ENCODE results near the gene SAMM50.

The SAMM50 gene

GRCh38 chr22:44029069-44029468 lies 73.8 kb downstream of the SAMM50 start:
- DNase-seq (ENCODE audit: low spot score) = no peak

GRCh38 chr22:44030051-44030701 lies 74.9 kb downstream of the SAMM50 start:
- DNase-seq (ENCODE audit: low spot score) = no peak

GRCh38 chr22:44030702-44031082 lies 75.5 kb downstream of the SAMM50 start:
- DNase-seq (ENCODE audit: low spot score) = no peak

DNA sequence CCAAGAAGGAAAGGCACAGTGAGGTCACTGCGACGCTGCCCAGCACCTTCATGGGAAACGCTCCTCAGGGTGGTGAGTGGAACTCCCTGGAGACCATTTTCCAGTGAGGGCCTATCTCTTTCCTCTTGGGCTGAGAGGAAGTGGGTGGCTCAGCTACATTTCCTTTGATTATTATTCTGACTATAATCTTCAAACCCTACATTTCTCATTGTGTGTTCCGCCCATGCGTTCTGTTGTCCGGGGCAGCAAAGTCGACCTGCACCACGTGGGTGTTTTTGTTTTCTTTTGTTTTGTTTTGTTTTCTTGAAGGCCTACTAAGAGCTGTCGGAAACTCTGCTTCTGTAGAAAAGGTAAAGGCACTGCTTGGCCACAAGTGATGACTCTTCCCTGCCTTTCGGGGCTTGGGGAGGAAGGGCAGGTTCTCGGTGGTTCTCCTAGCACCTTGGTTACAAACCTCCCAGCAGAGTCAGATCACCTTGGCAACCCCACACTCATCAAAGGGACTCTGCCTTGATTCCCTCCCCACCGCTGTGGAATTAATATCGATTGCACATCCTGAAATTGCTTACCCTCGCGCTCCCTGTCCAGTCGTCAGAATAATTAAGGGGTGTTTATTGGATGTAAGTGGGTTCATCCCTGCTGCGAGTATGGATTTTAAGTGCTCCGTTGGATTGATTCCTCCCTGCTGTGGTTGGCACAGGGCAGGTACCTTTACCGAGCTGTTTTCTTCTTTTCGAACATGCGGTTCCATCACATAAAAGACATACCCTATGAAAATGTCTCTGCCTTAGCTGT lies 76.1 kb downstream of the SAMM50 start:
- no peak for DNase-seq (ENCODE audit: low spot score)

DNA sequence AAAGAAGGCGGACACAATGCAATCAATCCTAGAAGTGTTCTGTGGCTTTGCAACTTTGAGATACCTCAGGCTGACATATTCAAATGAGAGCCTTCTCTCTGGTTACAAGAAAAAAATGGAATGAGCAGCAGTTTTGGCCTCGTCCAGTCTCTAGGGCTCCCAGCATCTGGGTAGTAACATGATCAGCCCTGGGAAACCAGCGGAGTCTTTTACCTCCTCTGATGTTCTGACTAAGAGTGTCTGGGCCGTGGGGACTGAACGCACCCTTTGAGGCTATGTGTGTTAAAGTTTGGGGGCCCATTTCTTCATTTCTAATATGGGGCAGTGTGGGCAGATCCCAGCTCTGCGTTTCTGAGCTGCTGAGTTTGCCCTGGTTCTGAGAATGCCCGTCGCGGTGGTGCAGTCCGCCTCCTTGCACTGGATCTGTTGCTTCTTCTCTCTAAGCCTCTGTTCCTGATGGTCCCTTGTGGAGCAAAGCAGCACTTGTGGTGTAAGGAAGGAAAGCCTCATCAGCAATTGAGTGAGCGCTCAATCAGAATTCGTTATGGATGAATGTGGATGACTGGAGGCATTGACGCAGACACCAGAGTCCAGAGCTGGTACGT lies 77.0 kb downstream of the SAMM50 start:
- no peak for DNase-seq (ENCODE audit: low spot score)

DNA sequence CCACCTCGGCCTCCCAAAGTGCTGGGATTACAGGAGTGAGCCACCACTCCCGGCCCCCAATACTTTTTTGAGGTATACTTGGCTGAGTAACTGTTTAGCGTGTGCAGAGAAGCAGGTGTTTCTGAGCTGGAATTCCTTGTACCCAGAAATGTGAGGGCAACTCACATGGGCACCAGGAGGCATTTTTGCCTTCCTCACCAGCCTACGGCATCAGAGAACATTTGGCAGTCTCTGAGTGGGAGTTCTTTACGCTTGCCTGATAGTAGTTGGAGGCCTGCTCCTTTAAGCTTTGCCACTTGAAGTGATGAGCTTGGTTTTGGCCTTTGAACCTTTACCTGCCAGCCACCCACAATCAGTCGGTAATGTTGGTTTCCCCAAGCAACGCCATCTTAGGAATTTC lies 78.0 kb downstream of the SAMM50 start:
- no peak for DNase-seq (ENCODE audit: low spot score)

GRCh38 chr22:44033694-44034093 lies 78.5 kb downstream of the SAMM50 start:
- no peak for DNase-seq (ENCODE audit: low spot score)

DNA sequence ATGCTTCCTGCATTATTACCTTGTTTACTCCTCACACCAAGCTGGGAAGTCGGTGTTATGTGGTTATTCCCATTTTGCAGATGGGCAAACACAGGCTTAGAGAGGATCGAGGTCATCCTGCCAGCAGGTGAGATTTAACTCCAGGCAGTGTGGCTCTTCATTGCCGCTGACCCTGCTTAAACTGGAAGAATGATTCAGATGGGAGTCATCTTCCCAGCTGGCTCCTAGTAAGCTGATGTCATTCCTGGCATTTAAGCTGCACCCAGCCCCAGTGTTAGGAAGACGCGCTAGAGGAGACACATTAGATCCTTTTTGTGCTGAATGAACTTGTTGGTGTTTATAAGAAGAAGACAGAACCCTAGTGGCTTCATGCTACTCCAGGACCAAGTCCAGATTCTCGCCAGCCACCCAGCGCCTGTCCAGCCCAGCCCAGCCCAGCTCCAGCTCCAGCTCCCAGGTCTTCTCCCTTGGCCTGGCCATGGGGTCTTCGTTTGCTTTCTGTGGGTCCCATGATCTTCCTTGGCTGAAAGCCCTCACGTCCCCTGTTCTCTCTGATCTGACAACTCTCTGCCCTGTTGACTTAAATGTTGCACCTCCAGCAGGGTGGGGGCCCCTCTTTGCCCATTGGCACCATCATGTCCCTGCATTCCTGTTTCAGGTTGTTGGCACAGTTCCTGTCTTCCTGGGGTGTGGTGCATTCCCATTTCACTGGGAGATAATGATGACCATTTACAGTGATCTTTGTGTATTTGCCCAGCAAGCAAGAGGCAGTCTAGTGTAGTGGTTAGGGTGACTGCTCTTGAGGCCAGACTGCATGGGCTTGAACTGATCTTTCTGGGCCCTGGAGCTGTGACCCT lies 82.5 kb downstream of the SAMM50 start:
- peak; percentile 95 for DNase-seq (ENCODE audit: low spot score)

- no peak for DNase-seq (ENCODE audit: low spot score)
These were observed 84.4 kb downstream of the SAMM50 start for GRCh38 chr22:44039566-44040171.

- DNase-seq (ENCODE audit: low spot score) = peak; percentile 43
These were observed 87.3 kb downstream of the SAMM50 start for GRCh38 chr22:44042249-44043218.

GRCh38 chr22:44045145-44045544 lies 89.9 kb downstream of the SAMM50 start:
- DNase-seq (ENCODE audit: low spot score) = peak; percentile 56

Measured in AG08395 (cell line).